HG02884 (cell line): ENCODE measurements around the gene PDS5A.
"Not testable (repeated sequence)": the region's sequence is repeated elsewhere in the genome, so short reads cannot be mapped to it uniquely, and the experiment has no call there.

Source experiments
- ATAC-seq: cut with Tn5 transposase; IDR thresholded peaks from one replicate; pipeline ENCODE4 v1.9.1; 2021; ENCODE audit warnings: mild to moderate bottlenecking, moderate library complexity; ENCODE audit not compliant: unreplicated experiment

PDS5A gene

GRCh38 chr4:39840516-39840915 lies 137.2 kb downstream of the PDS5A start:
- not testable (repeated sequence) for ATAC-seq

DNA sequence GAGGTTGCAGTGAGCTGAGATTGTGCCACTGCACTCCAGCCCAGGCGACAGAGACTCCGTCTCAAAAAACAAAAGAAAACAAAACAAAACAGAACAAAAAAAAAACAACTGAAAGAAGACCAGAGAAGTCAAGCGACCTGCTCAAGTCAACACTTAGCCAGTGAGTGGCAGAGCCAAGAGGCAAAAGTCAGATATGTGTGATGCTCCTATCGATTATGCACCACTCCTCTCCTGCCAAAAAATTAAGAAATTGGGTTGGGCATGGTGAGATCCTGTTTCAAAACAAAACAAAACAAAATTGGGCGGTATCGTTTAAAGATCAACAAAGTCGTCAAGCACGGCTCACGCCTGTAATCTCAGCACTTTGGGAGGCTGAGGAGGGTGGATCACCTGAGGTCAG lies 137.7 kb downstream of the PDS5A start:
- no peak for ATAC-seq

DNA sequence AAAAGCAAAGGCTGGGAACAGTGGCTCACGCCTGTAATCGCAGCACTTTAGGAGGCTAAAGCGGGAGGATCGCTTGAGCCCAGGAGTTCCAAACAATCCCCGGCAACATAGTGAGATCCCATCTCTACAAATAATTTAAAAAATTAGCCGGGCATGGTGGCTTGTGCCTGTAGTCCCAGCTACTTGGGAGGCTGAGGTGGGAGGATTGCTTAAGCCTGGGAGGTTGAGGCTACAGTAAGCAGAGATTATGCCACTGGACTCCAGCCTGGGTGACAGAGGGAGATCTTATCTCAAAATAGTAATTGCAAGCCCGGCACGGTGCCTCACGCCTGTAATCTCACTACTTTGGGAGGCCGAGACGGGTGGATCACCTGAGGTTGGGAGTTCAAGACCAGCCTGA lies 139.3 kb downstream of the PDS5A start:
- ATAC-seq = not testable (repeated sequence)

DNA sequence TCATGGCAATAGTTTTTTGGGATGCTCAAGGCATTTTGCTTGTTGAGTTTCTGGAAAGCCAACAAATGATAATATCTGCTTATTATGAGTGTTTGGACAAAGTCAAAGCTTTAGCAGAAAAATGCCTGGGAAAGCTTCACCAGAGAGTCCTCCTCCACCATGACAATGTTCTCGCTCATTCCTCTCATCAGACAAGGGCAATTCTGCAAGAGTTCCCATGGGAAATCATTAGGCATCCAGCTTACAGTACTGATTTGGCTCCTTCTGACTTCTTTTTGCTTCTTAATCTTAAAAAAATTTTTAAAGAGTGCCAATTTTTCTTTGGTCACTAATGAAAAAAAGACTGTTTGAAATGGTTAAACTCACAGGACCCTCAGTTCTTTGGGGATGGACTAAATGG lies 143.4 kb downstream of the PDS5A start:
- no peak for ATAC-seq

GRCh38 chr4:39825741-39826231 lies 151.9 kb downstream of the PDS5A start:
- ATAC-seq = no peak

DNA sequence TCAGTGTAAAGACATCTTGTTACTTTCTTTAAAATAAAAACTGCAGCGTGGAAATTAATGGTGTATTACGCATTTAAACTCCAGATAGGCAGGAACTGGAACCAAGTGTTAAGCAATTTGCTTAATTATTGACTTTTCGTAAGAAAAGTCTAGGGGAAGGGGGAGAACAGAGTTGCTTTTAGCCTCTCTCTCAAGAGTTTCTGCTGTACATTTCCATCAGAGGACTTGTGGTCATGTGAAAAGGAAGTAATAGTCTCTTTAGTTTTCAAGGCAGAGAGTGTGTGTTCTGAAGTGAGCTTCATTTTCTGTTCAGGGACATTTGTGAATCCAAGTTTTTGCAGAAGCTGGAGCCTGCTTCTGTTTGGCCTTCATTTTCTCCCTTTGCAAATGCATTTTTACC lies 152.6 kb downstream of the PDS5A start:
- no peak for ATAC-seq

DNA sequence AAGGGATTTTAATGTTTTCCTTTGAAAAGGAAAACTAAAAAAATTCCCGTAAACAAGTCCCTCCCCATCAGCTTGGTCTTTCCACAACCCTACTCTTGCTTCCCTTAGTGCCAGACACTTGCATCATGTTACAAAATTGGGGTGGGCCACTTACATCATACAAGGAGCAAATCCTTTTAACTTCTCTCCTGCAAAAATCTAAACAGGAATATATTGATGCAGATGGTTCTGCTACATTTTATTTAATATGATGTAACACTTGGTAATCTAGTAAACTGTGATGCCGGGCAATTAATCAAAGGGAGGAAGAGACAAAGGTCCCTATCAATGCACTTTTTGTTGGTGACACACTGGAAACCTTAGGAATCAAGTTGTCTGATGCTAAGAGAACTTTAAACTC lies 154.5 kb downstream of the PDS5A start:
- ATAC-seq = no peak

DNA sequence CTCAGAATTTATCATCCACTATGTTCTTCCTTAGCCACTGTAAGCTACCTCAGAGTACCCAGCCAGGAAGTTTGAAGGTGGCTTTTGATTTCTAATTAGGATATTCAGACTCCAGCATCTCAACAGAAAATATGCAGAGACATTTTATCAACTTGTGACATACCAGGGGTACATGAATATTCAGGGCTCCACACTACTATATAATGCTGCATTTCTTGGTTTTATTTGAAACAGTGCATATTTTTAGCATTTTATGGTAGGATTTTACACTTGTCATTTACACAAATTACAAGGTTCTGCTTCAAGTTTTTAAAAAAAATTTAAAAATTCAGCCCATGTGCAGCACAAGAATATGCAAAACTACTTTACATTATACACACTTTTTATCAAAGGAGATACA lies 155.0 kb downstream of the PDS5A start:
- ATAC-seq = no peak

GRCh38 chr4:39821951-39822350 lies 155.8 kb downstream of the PDS5A start:
- ATAC-seq = no peak

DNA sequence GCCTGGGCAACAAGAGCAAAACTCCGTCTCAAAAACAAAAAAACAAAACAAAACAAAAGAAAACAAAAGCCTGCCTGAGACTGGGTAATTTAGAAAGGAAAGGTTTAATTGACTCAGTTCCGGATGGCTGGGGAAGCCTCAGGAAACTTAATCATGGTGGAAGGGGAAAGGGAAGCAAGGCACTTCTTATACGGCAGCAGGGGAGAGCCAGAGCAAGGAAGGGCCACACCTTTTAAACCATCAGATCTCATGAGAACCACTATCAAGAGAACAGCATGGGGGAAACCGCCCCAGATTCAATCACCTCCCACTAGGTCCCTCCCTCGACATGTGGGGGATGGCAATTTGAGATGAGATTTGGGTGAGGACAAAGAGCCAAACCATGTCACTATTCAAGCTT lies 157.5 kb downstream of the PDS5A start:
- ATAC-seq = no peak

DNA sequence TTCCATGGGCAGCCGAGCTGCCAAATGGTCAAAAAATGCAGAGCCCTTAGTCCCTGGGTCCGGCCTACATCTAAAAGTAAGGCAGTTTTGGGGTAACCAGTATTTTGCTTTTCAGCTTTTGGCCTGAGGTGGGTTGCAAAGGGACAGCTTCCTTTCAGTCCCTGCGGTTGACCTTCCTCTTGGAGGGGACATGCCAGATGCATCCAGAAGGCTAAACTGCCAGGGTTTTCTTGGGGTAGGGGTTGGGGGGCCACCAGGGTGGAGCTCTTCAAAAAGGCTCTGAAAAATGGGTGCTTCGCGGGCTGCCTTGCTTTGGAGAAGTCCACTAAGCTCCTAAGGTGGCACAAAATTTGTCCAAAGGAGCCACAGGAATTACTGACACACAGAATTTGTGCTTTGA lies 159.1 kb downstream of the PDS5A start:
- no peak for ATAC-seq

DNA sequence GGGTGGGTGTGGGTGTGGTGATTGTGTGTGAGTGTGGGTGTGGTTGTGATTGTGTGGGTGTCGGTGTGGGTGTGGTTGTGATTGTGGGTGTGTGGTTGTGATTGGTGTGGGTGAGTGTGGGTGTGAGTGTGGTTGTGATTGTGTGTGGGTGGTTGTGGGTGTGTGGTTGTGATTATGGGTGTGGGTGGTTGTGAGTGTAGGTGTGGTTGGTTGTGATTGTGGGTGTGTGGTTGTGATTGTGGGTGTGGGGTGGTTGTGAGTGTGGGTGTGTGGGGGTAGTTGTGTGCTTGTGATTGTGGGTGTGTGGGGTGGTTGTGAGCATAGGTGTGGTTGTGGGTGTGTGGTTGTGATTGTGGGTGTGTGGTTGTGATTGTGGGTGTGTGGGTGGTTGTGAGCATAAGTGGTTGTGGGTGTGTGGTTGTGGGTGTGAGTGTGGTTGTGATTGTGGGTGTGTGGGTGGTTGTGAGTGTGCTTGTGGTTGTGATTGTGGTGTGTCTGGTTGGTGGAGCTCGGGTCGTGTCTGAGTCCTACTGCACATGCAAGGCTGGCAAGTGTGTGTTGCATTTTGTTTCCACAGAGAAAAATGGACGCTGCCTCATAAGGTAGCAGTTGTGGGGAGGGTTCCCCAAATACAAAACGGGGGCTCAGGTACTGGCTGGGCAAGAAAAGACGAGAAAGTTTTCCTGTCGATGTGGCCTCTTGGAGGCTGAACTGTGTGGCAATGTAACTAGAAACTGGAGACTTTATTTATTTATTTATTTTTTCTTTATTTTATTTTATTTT lies 163.1 kb downstream of the PDS5A start:
- ATAC-seq = no peak

- not testable (repeated sequence) for ATAC-seq
Observed at GRCh38 chr4:39813761-39814160, 163.9 kb downstream of the PDS5A start.

- not testable (repeated sequence) for ATAC-seq
Observed at GRCh38 chr4:39813033-39813432, 164.7 kb downstream of the PDS5A start.

GRCh38 chr4:39812500-39812899 lies 165.2 kb downstream of the PDS5A start:
- ATAC-seq = no peak

GRCh38 chr4:39808231-39808749 lies 169.4 kb downstream of the PDS5A start:
- ATAC-seq = no peak

GRCh38 chr4:39802005-39802404 lies 175.7 kb downstream of the PDS5A start:
- no peak for ATAC-seq

DNA sequence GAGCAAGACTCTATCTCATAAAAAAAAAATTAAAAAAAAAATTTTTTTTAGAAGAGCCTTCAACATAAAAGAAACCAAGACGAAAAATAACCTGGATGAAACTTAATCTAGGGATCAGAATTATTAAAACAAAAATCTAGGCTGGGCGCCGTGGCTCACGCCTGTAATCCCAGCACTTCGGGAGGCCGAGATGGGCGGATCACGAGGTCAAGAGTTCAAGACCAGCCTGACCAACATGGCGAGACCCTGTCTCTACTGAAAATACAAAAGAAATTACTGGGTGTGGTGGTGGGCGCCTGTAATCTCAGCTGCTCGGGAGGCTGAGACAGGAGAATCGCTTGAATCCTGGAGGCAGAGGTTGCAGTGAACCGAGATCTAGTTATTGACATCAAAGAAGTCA lies 184.7 kb downstream of the PDS5A start:
- ATAC-seq = not testable (repeated sequence)

DNA sequence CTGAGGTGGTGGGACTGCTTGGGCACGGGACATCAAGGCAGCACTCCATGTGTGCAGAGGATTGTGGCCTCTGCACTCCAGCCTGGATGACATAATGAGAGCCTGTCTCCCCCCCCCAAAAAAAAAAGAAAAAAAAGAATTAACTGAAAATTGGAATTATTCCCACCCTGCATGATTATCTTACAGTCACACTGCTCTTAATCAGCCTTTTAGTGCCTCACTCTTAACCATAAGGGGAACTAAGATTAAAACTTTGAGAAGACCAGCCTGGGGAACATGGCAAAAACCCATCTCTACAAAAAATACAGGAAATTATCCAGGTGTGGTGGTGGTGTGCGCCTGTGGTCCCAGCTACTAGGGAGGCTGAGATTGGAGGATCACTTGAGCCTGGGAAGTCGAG lies 185.2 kb downstream of the PDS5A start:
- no peak for ATAC-seq

DNA sequence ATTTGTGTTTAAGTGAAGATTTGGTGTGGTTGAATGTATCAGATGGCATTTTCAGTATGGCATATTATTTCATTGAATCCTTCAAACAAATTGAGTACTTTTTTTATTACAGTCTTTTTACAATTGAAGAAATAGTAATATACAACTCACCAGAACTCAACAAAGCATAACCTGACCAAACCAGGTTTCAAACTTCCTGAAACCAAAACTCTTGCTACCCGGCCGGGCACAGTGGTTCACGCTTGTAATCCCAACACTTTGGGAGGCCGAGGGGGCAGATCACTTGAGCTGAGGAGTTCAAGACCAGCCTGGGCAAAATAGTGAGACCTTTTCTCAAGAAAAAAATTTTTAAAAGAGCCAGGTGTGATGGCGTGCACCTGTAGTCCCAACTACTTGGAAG lies 185.6 kb downstream of the PDS5A start:
- no peak for ATAC-seq

DNA sequence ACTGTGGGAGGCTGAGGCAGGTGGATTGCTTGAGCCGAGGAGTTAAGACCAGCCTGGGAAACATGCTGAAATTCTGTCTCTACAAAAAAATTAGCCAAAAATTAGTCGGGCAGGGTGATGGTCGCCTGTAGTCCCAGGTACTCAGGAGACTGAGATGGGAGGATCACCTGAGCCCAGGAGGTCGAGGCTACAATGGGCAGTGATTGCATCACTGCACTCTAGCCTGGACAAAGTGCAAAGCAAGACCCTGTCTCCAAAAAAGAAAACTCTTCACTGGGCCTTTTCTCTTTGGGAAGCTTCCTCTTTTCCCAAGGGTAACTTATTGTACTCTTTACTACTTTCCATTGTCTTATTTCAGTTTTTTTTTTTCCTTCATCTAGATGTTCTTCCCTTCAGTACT lies 190.9 kb downstream of the PDS5A start:
- ATAC-seq = no peak

DNA sequence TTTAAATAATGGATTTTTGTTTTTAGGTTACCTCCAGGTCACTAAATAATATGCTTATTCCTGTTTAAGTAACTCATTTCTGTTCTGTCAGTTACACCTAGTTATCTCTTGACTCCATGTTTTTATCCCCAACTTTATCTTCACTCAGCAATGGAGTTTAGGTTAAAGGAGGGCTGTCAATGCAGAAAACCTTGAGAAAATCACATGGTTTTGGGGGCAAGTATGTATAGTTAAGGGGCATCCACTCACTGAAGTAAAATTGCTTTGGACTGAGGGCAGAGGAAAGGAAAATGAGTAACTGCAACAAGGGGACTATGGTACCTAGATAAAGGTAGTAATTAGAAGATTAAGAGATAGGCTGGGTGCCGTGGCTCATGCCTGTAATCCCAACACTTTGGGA lies 192.6 kb downstream of the PDS5A start:
- ATAC-seq = no peak

DNA sequence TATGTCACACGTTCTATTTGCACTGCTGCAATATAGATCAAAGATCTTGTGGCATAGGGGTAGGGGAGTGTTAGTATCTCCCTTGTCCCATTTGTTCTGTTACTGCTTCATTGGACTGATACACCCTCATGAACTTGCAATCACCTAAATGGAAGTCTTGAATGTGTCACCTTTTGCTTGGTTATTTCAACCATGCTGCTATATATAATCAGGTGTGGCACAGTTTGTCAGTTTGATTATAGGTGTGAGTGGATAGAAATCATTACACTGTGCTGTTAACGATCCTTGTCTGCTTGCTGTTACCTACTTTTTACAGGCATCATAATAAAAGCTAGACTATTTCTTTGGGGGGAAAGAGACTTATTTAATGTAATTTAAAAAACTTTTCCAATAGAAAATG lies 195.7 kb downstream of the PDS5A start:
- not testable (repeated sequence) for ATAC-seq
